Liver (tissue), 9 donors: ENCODE measurements around the gene ZIC1. TPM values are rescaled to one million over a fixed set of nuclear protein-coding genes. Genes with fewer than 3 reads are reported as not detected.

Experiments
- DNase-seq: peaks from one replicate; pipeline ENCODE4 v3.0.0-alpha.2; 2017; ENCODE audit warnings: low spot score
- H3K27ac ChIP-seq, 2 donors: one replicate each; pipeline ENCODE4 v1.7.0; 2013; ENCODE audit warnings: inconsistent platforms in 2 of 2, low read length in 2 of 2, control low read depth in 1 of 2, low read depth in 1 of 2, mild to moderate bottlenecking in 1 of 2
- H3K27me3 ChIP-seq, 4 donors: one replicate each; pipeline versions ENCODE4 v1.6.1 to v1.7.0; 2013; ENCODE audit warnings: low read length in 3 of 4, inconsistent platforms in 1 of 4, mild to moderate bottlenecking in 1 of 4, moderate library complexity in 1 of 4; ENCODE audit not compliant: control insufficient read depth in 4 of 4, insufficient read depth in 4 of 4
- H3K36me3 ChIP-seq, 4 donors: one replicate each; pipeline versions ENCODE4 v1.6.1 to v1.7.0; 2013; ENCODE audit warnings: low read length in 3 of 4, mild to moderate bottlenecking in 3 of 4, low read depth in 1 of 4, moderate library complexity in 1 of 4; ENCODE audit not compliant: control insufficient read depth in 4 of 4, insufficient read depth in 3 of 4
- H3K4me1 ChIP-seq, 4 donors: one replicate each; pipeline versions ENCODE4 v1.6.1 to v1.7.0; 2013; ENCODE audit warnings: low read length in 3 of 4, mild to moderate bottlenecking in 3 of 4, moderate library complexity in 1 of 4; ENCODE audit not compliant: control insufficient read depth in 4 of 4, insufficient read depth in 4 of 4
- H3K4me3 ChIP-seq, 3 donors: one replicate each; pipeline versions ENCODE4 v1.6.1 to v1.7.0; 2013; ENCODE audit warnings: low read length in 3 of 3, control low read depth in 1 of 3, low read depth in 1 of 3, mild to moderate bottlenecking in 1 of 3
- H3K9ac ChIP-seq, 2 donors: one replicate each; pipeline ENCODE4 v1.7.0; 2013; ENCODE audit warnings: low read length in 2 of 2, mild to moderate bottlenecking in 2 of 2, moderate library complexity in 2 of 2, control low read depth in 1 of 2, low read depth in 1 of 2
- H3K9me3 ChIP-seq, 4 donors: one replicate each; pipeline versions ENCODE4 v1.6.1 to v1.7.0; 2013; ENCODE audit warnings: low read length in 3 of 4; ENCODE audit not compliant: control insufficient read depth in 4 of 4
- CTCF ChIP-seq: fragments of 150-350 bp; IDR thresholded peaks from 2 replicates; pipeline ENCODE4 v1.5.1; 2017; ENCODE audit warnings: improper control_type of control experiment, low read depth, low read length; ENCODE audit not compliant: missing input control
- EGR1 ChIP-seq, 2 donors: IDR thresholded peaks; 2 replicates each; pipeline ENCODE4 v1.6.1; 2016 to 2018; ENCODE audit warnings: antibody characterized with exemption in 2 of 2, low read depth in 2 of 2
- FOXA1 ChIP-seq: IDR thresholded peaks from 2 replicates; pipeline ENCODE4 v1.6.1; 2016; ENCODE audit warnings: antibody characterized with exemption
- FOXA2 ChIP-seq: IDR thresholded peaks from 2 replicates; pipeline ENCODE4 v1.6.1; 2016; ENCODE audit warnings: antibody characterized with exemption
- GABPA ChIP-seq, 2 donors: IDR thresholded peaks in 1 of 2; conservative IDR thresholded peaks in 1 of 2; 2 replicates each; pipeline ENCODE4 v1.6.1; 2016; ENCODE audit warnings: antibody characterized with exemption in 2 of 2, mild to moderate bottlenecking in 1 of 2, moderate library complexity in 1 of 2
- HNF4A ChIP-seq, 2 donors: conservative IDR thresholded peaks; 2 replicates each; pipeline ENCODE4 v1.6.1; 2016; ENCODE audit warnings: antibody characterized with exemption in 2 of 2, mild to moderate bottlenecking in 2 of 2
- HNF4G ChIP-seq: IDR thresholded peaks from 2 replicates; pipeline ENCODE4 v1.6.1; 2016; ENCODE audit warnings: antibody characterized with exemption
- JUND ChIP-seq, 2 donors: IDR thresholded peaks; 2 replicates each; pipeline ENCODE4 v1.6.1; 2016; ENCODE audit warnings: antibody characterized with exemption in 2 of 2
- MAX ChIP-seq: IDR thresholded peaks from 2 replicates; pipeline ENCODE4 v1.6.1; 2016; ENCODE audit warnings: antibody characterized with exemption
- NR2F2 ChIP-seq: IDR thresholded peaks from 2 replicates; pipeline ENCODE4 v1.6.1; 2016; ENCODE audit warnings: antibody characterized with exemption
- RAD21 ChIP-seq, 2 donors: IDR thresholded peaks; 2 replicates each; pipeline ENCODE4 v1.6.1; 2016; ENCODE audit warnings: antibody characterized with exemption in 2 of 2, mild to moderate bottlenecking in 2 of 2
- REST ChIP-seq: IDR thresholded peaks from 2 replicates; pipeline ENCODE4 v1.6.1; 2016; ENCODE audit warnings: antibody characterized with exemption, mild to moderate bottlenecking
- RXRA ChIP-seq, 2 donors: IDR thresholded peaks; 2 replicates each; pipeline ENCODE4 v1.6.1; 2017 to 2018; ENCODE audit warnings: antibody characterized with exemption in 2 of 2, mild to moderate bottlenecking in 1 of 2
- SP1 ChIP-seq: IDR thresholded peaks from 2 replicates; pipeline ENCODE4 v1.6.1; 2018; ENCODE audit warnings: antibody characterized with exemption, mild to moderate bottlenecking
- TAF1 ChIP-seq: conservative IDR thresholded peaks from 2 replicates; pipeline ENCODE4 v1.6.1; 2016; ENCODE audit warnings: antibody characterized with exemption, mild to moderate bottlenecking
- YY1 ChIP-seq: IDR thresholded peaks from 2 replicates; pipeline ENCODE4 v1.6.1; 2016; ENCODE audit warnings: antibody characterized with exemption, mild to moderate bottlenecking
- ZBTB33 ChIP-seq: IDR thresholded peaks from 2 replicates; pipeline ENCODE4 v1.6.1; 2016; ENCODE audit warnings: antibody characterized with exemption
- WGBS: extraction: QIAGEN DNeasy Blood & Tissue Kit; methylation state at CpG from one replicate; pipeline ENCODE4 v1.1.7; 2013; 5-methylcytosine and 5-hydroxymethylcytosine counted together
- polyA plus RNA-seq, 2 donors: library from polyadenylated mRNA; stranded (reverse) in 1 of 2; unstranded in 1 of 2; fragments of 200-250 nt in 1 of 2; fragments of >200 nt in 1 of 2; fragmentation: Nextera tagmentation in 1 of 2; extraction: Ambion mirVana in 1 of 2; gene quantifications; one replicate each; pipeline versions ENCODE4 v1.2.1 to v1.2.3, GENCODE V29; 2013 to 2015
- total RNA-seq, 2 donors: library from RNA; depleted of rRNA; stranded (reverse); fragments of >200 nt; gene quantifications; one replicate each; pipeline ENCODE4 v1.2.3, GENCODE V29; 2014
- TF ChIP-seq, protein P1 (sequence below): IDR thresholded peaks from 2 replicates; pipeline ENCODE4 v1.6.1; 2016; ENCODE audit warnings: antibody characterized with exemption
- donor health status: healthy.
- donor health status: healthy.
- donor health status: healthy.
- donor health status: healthy.
- donor health status: healthy.

ZIC1 gene
- total and polyA plus RNA-seq, 4 donors: 4.4 TPM; not detected in 3

DNA sequence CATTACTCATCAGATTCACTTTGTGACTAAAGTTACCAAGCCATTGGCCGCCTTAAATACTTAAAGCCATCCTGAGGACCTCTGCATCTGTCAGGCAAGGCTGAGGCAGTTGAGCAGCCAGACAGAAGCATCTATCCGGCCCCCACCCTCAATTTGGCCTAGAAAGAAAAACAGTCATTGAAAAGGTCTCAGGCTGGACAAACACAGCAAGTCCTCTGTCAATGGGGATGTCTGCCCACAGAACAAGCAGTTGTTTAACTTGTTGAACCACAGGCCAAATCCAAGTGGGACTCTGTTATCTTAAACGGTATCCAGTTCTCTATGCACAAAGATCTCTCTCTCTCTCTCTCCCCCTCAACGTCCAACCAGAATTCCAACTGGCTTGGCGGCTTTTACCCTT is 5.7 kb upstream of the ZIC1 start:
- Histone ChIP-seq H3K9me3 (peaks cover 0 to 4% (median 2%) of the 10 kb centered on the region in 4 donors), H3K27ac (no peak overlapping the region), H3K27me3 (peaks cover 0 to 23% (median 6%) of the 10 kb centered on the region in 4 donors), H3K36me3 (no peaks in the 10 kb centered on the region), H3K4me1 (peaks cover 0 to 8% (median 0%) of the 10 kb centered on the region in 4 donors), H3K4me3 (no peak overlapping the region), H3K9ac (no peak overlapping the region)
- WGBS: 55% methylated on average over 5 of the region's 5 CpGs
- no peak for DNase-seq
- TF ChIP-seq TAF1: no peak
- no peak for TF ChIP-seq RAD21 (IDR thresholded peaks at IDR 0.05)
- TF ChIP-seq RXRA (IDR thresholded peaks at IDR 0.05): no peak
- TF ChIP-seq ZBTB33: no peak
- TF ChIP-seq, protein P1, sequence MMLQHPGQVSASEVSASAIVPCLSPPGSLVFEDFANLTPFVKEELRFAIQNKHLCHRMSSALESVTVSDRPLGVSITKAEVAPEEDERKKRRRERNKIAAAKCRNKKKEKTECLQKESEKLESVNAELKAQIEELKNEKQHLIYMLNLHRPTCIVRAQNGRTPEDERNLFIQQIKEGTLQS: no peak
- TF ChIP-seq FOXA2: no peak
- TF ChIP-seq EGR1 (IDR thresholded peaks at IDR 0.05; ENCODE audit: low read depth in 2 of 2): no peak
- no peak for TF ChIP-seq REST
- TF ChIP-seq HNF4G: no peak
- no peak for TF ChIP-seq MAX
- TF ChIP-seq SP1: no peak
- no peak for TF ChIP-seq FOXA1
- no peak for TF ChIP-seq CTCF
- TF ChIP-seq NR2F2: no peak
- TF ChIP-seq JUND (IDR thresholded peaks at IDR 0.05): no peak
- TF ChIP-seq YY1: no peak
- TF ChIP-seq HNF4A (conservative IDR thresholded peaks at IDR 0.05): no peak
- TF ChIP-seq GABPA (IDR thresholded peaks at IDR 0.05 in 1 of 2, conservative IDR thresholded peaks at IDR 0.05 in 1 of 2): no peak
